ENCODE results near the gene DNMT1. TPM values are rescaled to one million over a fixed set of nuclear protein-coding genes. Genes with fewer than 3 reads are reported as not detected.

DNMT1 gene
- total and polyA plus RNA-seq, 2 donors (not counting 1 experiment from before 2014, with no cell fraction given) = 53.0 to 119 TPM

GRCh38 chr19:10230173-10230860, 35.6 kb upstream of the DNMT1 start:
- Histone ChIP-seq H3K4me2 (replicated peaks; ENCODE audit: low read depth, low read length, poor library complexity, severe bottlenecking) (peak overlapping the region; percentile 100), H3K79me2 (ENCODE audit: control insufficient read depth, insufficient read depth, low read length) (peaks cover 10% of the 10 kb centered on the region), H3K9ac (ENCODE audit: low read length) (peak overlapping the region; percentile 94), H2AFZ (ENCODE audit: insufficient read depth, low read depth, low read length, poor library complexity, severe bottlenecking) (peak overlapping the region; percentile 72), H4K20me1 (ENCODE audit: control insufficient read depth, insufficient read depth, low read length, poor library complexity, severe bottlenecking) (no peaks in the 10 kb centered on the region), H3K36me3 (replicated peaks in 1 of 2; ENCODE audit: control extremely low read depth in 1 of 2, control insufficient read depth in 1 of 2, extremely low read depth in 1 of 2, insufficient read depth in 2 of 2, low read length in 1 of 2) (no peaks in the 10 kb centered on the region), H3K4me1 (ENCODE audit: control insufficient read depth in 2 of 2, insufficient read depth in 2 of 2, low read length in 2 of 2) (peaks cover 23 to 50% of the 10 kb centered on the region in 2 donors), H3K9me3 (ENCODE audit: control extremely low read depth in 1 of 3, control insufficient read depth in 2 of 3, insufficient read depth in 1 of 3, low read length in 2 of 3) (no peaks in the 10 kb centered on the region), H3K27ac (ENCODE audit: low read length in 2 of 2) (peak overlapping the region in 1 of 2 donors; percentile 81), H3K27me3 (replicated peaks in 1 of 4; ENCODE audit: control extremely low read depth in 1 of 4, control insufficient read depth in 3 of 4, insufficient read depth in 4 of 4, low read length in 3 of 4) (no peaks in the 10 kb centered on the region), H3K4me3 (ENCODE audit: control extremely low read depth in 1 of 5, extremely low read depth in 1 of 5, insufficient read depth in 1 of 5, low read depth in 2 of 5, low read length in 4 of 5) (peak overlapping the region; percentile 11 to 97 (median 66))
- CTCF ChIA-PET = interaction anchor here (0.6 to 13.7 kb wide), 3 partner anchors 11 to 29 kb away, joined by 3 to 236 read pairs (median 4); partner anchors contain the start of gene MRPL4
- peak overlapping the region; percentile 83 for H3K4me3 Mint-ChIP-seq
- H3K27ac Mint-ChIP-seq = peak overlapping the region; percentile 73
- ATAC-seq (ENCODE audit: low read depth) (peak; percentile 39), DNase-seq (peak; percentile 81)
- POLR2A ChIA-PET = interaction anchor here (1.0 kb wide), 1 partner anchor 20 kb away, joined by 3 read pairs; no protein-coding TSS in a partner anchor
- peaks cover 40% of the 10 kb centered on the region for H3K4me1 Mint-ChIP-seq
- TF ChIP-seq EZH2 (IDR thresholded peaks at IDR 0.05; ENCODE audit: borderline replicate concordance, insufficient read depth, low read depth, low read length, poor library complexity, severe bottlenecking) = no peak
- no peak for TF ChIP-seq CTCF (IDR thresholded peaks at IDR 0.05)
- no peaks in the 10 kb centered on the region for H3K9me3 Mint-ChIP-seq (ENCODE audit: insufficient read depth)
- intact Hi-C loops (cut with micrococcal nuclease) = no loop called here
- H3K27me3 Mint-ChIP-seq = no peaks in the 10 kb centered on the region
- under 1% methylated on average over 70 of the region's 70 CpGs for WGBS (ENCODE audit: insufficient coverage)

- Histone ChIP-seq H3K27ac (ENCODE audit: low read length in 2 of 2) (no peak overlapping the region), H3K27me3 (replicated peaks in 1 of 4; ENCODE audit: control extremely low read depth in 1 of 4, control insufficient read depth in 3 of 4, insufficient read depth in 4 of 4, low read length in 3 of 4) (no peaks in the 10 kb centered on the region), H3K79me2 (ENCODE audit: control insufficient read depth, insufficient read depth, low read length) (peaks cover 10% of the 10 kb centered on the region), H4K20me1 (ENCODE audit: control insufficient read depth, insufficient read depth, low read length, poor library complexity, severe bottlenecking) (no peaks in the 10 kb centered on the region), H3K9me3 (ENCODE audit: control extremely low read depth in 1 of 3, control insufficient read depth in 2 of 3, insufficient read depth in 1 of 3, low read length in 2 of 3) (no peaks in the 10 kb centered on the region), H3K9ac (ENCODE audit: low read length) (no peak overlapping the region), H2AFZ (ENCODE audit: insufficient read depth, low read depth, low read length, poor library complexity, severe bottlenecking) (no peak overlapping the region), H3K4me1 (ENCODE audit: control insufficient read depth in 2 of 2, insufficient read depth in 2 of 2, low read length in 2 of 2) (peaks cover 18 to 37% of the 10 kb centered on the region in 2 donors), H3K36me3 (replicated peaks in 1 of 2; ENCODE audit: control extremely low read depth in 1 of 2, control insufficient read depth in 1 of 2, extremely low read depth in 1 of 2, insufficient read depth in 2 of 2, low read length in 1 of 2) (no peaks in the 10 kb centered on the region), H3K4me3 (ENCODE audit: control extremely low read depth in 1 of 5, extremely low read depth in 1 of 5, insufficient read depth in 1 of 5, low read depth in 2 of 5, low read length in 4 of 5) (no peak overlapping the region), H3K4me2 (replicated peaks; ENCODE audit: low read depth, low read length, poor library complexity, severe bottlenecking) (no peak overlapping the region)
- Mint-ChIP-seq H3K4me1 (peaks cover 34% of the 10 kb centered on the region), H3K27me3 (no peaks in the 10 kb centered on the region), H3K9me3 (ENCODE audit: insufficient read depth) (no peaks in the 10 kb centered on the region), H3K27ac (peak overlapping the region; percentile 67), H3K4me3 (peak overlapping the region; percentile 78)
- intact Hi-C loops (cut with micrococcal nuclease) = loop anchor here (1.0 kb wide), 1 partner anchor 21 kb away; no protein-coding TSS in a partner anchor
- peak; percentile 34 for ATAC-seq (ENCODE audit: low read depth)
- no peak for TF ChIP-seq EZH2 (IDR thresholded peaks at IDR 0.05; ENCODE audit: borderline replicate concordance, insufficient read depth, low read depth, low read length, poor library complexity, severe bottlenecking)
- peak; percentile 70 for TF ChIP-seq CTCF (IDR thresholded peaks at IDR 0.05)
- ChIA-PET CTCF (interaction anchor here (0.9 to 13.7 kb wide), 8 partner anchors 10 to 299 kb away, joined by 3 to 236 read pairs (median 4); partner anchors contain the start of gene MRPL4), POLR2A (no interaction called here)
- peak; percentile 76 for DNase-seq
- 63% methylated on average over 2 of the region's 2 CpGs for WGBS (ENCODE audit: insufficient coverage)
Observed at GRCh38 chr19:10228920-10229319, 34.2 kb upstream of the DNMT1 start.
